Measurements from ENCODE around the gene C1orf167. TPM values are rescaled to one million over a fixed set of nuclear protein-coding genes. Genes with fewer than 3 reads are reported as not detected.
A peak's percentile ranks its signal among the peaks of the same experiment; 100 is the strongest.

Gene C1orf167
- total RNA-seq, 2 experiments from 2014 or later, result not detected

GRCh38 chr1:11730429-11730891 lies 31.5 kb upstream of the C1orf167 start:
- Mint-ChIP-seq H3K4me1 (peaks cover 37% of the 10 kb centered on the region), H3K36me3 (no peaks in the 10 kb centered on the region), H3K9me3 (no peaks in the 10 kb centered on the region), H3K4me3 (peak overlapping the region; percentile 75), H3K27ac (peak overlapping the region; percentile 87), H3K27me3 (no peaks in the 10 kb centered on the region)
- DNase-seq, result peak; percentile 22

GRCh38 chr1:11731691-11732283 lies 30.2 kb upstream of the C1orf167 start:
- H3K9me3 Mint-ChIP-seq, result no peaks in the 10 kb centered on the region
- H3K4me3 Mint-ChIP-seq, result peak overlapping the region; percentile 68
- peaks cover 2% of the 10 kb centered on the region for H3K36me3 Mint-ChIP-seq
- DNase-seq, result peak; percentile 44
- no peaks in the 10 kb centered on the region for H3K27me3 Mint-ChIP-seq
- H3K27ac Mint-ChIP-seq, result peak overlapping the region; percentile 76
- H3K4me1 Mint-ChIP-seq, result peaks cover 40% of the 10 kb centered on the region

- peaks cover 52% of the 10 kb centered on the region for H3K4me1 Mint-ChIP-seq
- H3K27ac Mint-ChIP-seq, result peak overlapping the region; percentile 25
- H3K4me3 Mint-ChIP-seq, result peak overlapping the region; percentile 32
These were observed 28.7 kb upstream of the C1orf167 start for GRCh38 chr1:11733306-11733705.

GRCh38 chr1:11735531-11735853 lies 26.5 kb upstream of the C1orf167 start:
- no peak for DNase-seq
- Mint-ChIP-seq H3K4me1 (peaks cover 52% of the 10 kb centered on the region), H3K4me3 (peak overlapping the region; percentile 98), H3K36me3 (peaks cover 2% of the 10 kb centered on the region), H3K27me3 (no peaks in the 10 kb centered on the region), H3K9me3 (no peaks in the 10 kb centered on the region), H3K27ac (no peak overlapping the region)

More at GRCh38 chr1:11733306-11733705, 28.7 kb upstream of the C1orf167 start:
- no peak for DNase-seq
- Mint-ChIP-seq H3K9me3 (no peaks in the 10 kb centered on the region), H3K27me3 (no peaks in the 10 kb centered on the region), H3K36me3 (peaks cover 2% of the 10 kb centered on the region)

- H3K4me1 Mint-ChIP-seq, result peaks cover 54% of the 10 kb centered on the region
- H3K9me3 Mint-ChIP-seq, result no peaks in the 10 kb centered on the region
- peak within 1 kb of the TSS; percentile 91 for H3K27ac Mint-ChIP-seq
- H3K36me3 Mint-ChIP-seq, result peaks cover 2% of the 10 kb centered on the region
- peak within 1 kb of the TSS; percentile 98 for H3K4me3 Mint-ChIP-seq
- H3K27me3 Mint-ChIP-seq, result no peaks in the 10 kb centered on the region
- peak; percentile 90 for DNase-seq
These were observed 25.9 kb upstream of the C1orf167 start, which contains the start of gene AGTRAP for GRCh38 chr1:11735854-11736745. AGTRAP (plus strand) TSS chr1:11736136; CDS start chr1:11736209, 73 bp downstream.

- Mint-ChIP-seq H3K9me3 (no peaks in the 10 kb centered on the region), H3K4me1 (peaks cover 55% of the 10 kb centered on the region), H3K27me3 (no peaks in the 10 kb centered on the region), H3K4me3 (peak overlapping the region; percentile 98), H3K27ac (peak overlapping the region; percentile 38), H3K36me3 (peaks cover 2% of the 10 kb centered on the region)
- peak; percentile 61 for DNase-seq
These were observed 25.0 kb upstream of the C1orf167 start for GRCh38 chr1:11736746-11737639.

- Mint-ChIP-seq H3K4me1 (peaks cover 52% of the 10 kb centered on the region), H3K36me3 (peaks cover 2% of the 10 kb centered on the region), H3K27ac (no peak overlapping the region), H3K27me3 (no peaks in the 10 kb centered on the region), H3K4me3 (no peak overlapping the region), H3K9me3 (no peaks in the 10 kb centered on the region)
- DNase-seq, result no peak
These were observed 23.9 kb upstream of the C1orf167 start for GRCh38 chr1:11738096-11738495.

GRCh38 chr1:11738783-11739182 lies 23.2 kb upstream of the C1orf167 start:
- H3K36me3 Mint-ChIP-seq, result peaks cover 2% of the 10 kb centered on the region
- H3K27me3 Mint-ChIP-seq, result no peaks in the 10 kb centered on the region

GRCh38 chr1:11740258-11741192 lies 21.5 kb upstream of the C1orf167 start:
- peak; percentile 22 for DNase-seq
- Mint-ChIP-seq H3K36me3 (peaks cover 2% of the 10 kb centered on the region), H3K27ac (no peak overlapping the region), H3K9me3 (no peaks in the 10 kb centered on the region), H3K4me1 (peaks cover 47% of the 10 kb centered on the region), H3K27me3 (no peaks in the 10 kb centered on the region), H3K4me3 (peak overlapping the region; percentile 5)

More at GRCh38 chr1:11738783-11739182, 23.2 kb upstream of the C1orf167 start:
- DNase-seq, result no peak
- Mint-ChIP-seq H3K4me3 (no peak overlapping the region), H3K4me1 (peaks cover 47% of the 10 kb centered on the region), H3K9me3 (no peaks in the 10 kb centered on the region), H3K27ac (no peak overlapping the region)

GRCh38 chr1:11741482-11741881 lies 20.5 kb upstream of the C1orf167 start:
- Mint-ChIP-seq H3K27ac (no peak overlapping the region), H3K4me1 (peaks cover 45% of the 10 kb centered on the region), H3K9me3 (no peaks in the 10 kb centered on the region), H3K4me3 (no peak overlapping the region), H3K36me3 (no peaks in the 10 kb centered on the region), H3K27me3 (no peaks in the 10 kb centered on the region)
- DNase-seq, result no peak

- Mint-ChIP-seq H3K36me3 (no peaks in the 10 kb centered on the region), H3K27me3 (no peaks in the 10 kb centered on the region), H3K4me1 (peaks cover 42% of the 10 kb centered on the region), H3K4me3 (no peak overlapping the region), H3K27ac (no peak overlapping the region), H3K9me3 (no peaks in the 10 kb centered on the region)
- DNase-seq, result no peak
These were observed 20.0 kb upstream of the C1orf167 start for GRCh38 chr1:11741919-11742558.

- Mint-ChIP-seq H3K4me1 (peaks cover 32% of the 10 kb centered on the region), H3K36me3 (no peaks in the 10 kb centered on the region), H3K4me3 (no peak overlapping the region), H3K9me3 (no peaks in the 10 kb centered on the region), H3K27me3 (no peaks in the 10 kb centered on the region), H3K27ac (no peak overlapping the region)
- no peak for DNase-seq
These were observed 17.7 kb upstream of the C1orf167 start for GRCh38 chr1:11744287-11744686.

GRCh38 chr1:11746092-11746491 lies 15.9 kb upstream of the C1orf167 start:
- no peak overlapping the region for H3K27ac Mint-ChIP-seq
- no peak overlapping the region for H3K4me3 Mint-ChIP-seq
- peaks cover 18% of the 10 kb centered on the region for H3K4me1 Mint-ChIP-seq
- no peak for DNase-seq
- H3K9me3 Mint-ChIP-seq, result no peaks in the 10 kb centered on the region
- H3K36me3 Mint-ChIP-seq, result no peaks in the 10 kb centered on the region
- H3K27me3 Mint-ChIP-seq, result no peaks in the 10 kb centered on the region
